K562 (cell line): ENCODE measurements around the gene CHAT.

Source experiments
- POLR2A ChIP-seq: fragments of 450-650 bp; conservative IDR thresholded peaks from 2 replicates; pipeline ENCODE4 v1.6.1; 2016
- RFX5 ChIP-seq: IDR thresholded peaks from 2 replicates; pipeline ENCODE4 v1.6.1; 2011; ENCODE audit warnings: low read depth, mild to moderate bottlenecking, improper control_type of control experiment, low read length
- ZNF263 ChIP-seq: sonication (generic); formaldehyde crosslinking; IDR thresholded peaks from 2 replicates; pipeline ENCODE4 v1.8.0; 2022; ENCODE audit warnings: mild to moderate bottlenecking, missing genetic modification reagents, borderline replicate concordance

GRCh38 chr10:49572594-49573114 lies 41.2 kb upstream of the CHAT start:
- TF ChIP-seq ZNF263 (CRISPR knock-in tag): no peak
- TF ChIP-seq RFX5: no peak
- TF ChIP-seq POLR2A: no peak
